Muscle of arm (tissue), 12 donors: ENCODE results near the gene TFDP2. TPM values are rescaled to one million over a fixed set of nuclear protein-coding genes. Genes with fewer than 3 reads are reported as not detected.
"Not testable (repeated sequence)": the region's sequence is repeated elsewhere in the genome, so short reads cannot be mapped to it uniquely, and the experiment has no call there.

Experiments
- DNase-seq: peaks from one replicate; pipeline ENCODE4 v3.0.0-alpha.2; 2013
- polyA plus RNA-seq, 12 donors: library from polyadenylated mRNA; unstranded; fragments of 120-200 nt; gene quantifications; one replicate each; pipeline ENCODE4 v1.2.1, GENCODE V29; 2013; ENCODE audit not compliant: insufficient read length in 12 of 12

TFDP2 gene
- polyA plus RNA-seq, 12 donors: 24.5 to 82.9 (median 44.4) TPM

- no peak for DNase-seq
Observed at GRCh38 chr3:142077859-142078500, 71.4 kb downstream of the TFDP2 start.

- DNase-seq: no peak
Observed at GRCh38 chr3:142077155-142077858, 72.0 kb downstream of the TFDP2 start.

DNA sequence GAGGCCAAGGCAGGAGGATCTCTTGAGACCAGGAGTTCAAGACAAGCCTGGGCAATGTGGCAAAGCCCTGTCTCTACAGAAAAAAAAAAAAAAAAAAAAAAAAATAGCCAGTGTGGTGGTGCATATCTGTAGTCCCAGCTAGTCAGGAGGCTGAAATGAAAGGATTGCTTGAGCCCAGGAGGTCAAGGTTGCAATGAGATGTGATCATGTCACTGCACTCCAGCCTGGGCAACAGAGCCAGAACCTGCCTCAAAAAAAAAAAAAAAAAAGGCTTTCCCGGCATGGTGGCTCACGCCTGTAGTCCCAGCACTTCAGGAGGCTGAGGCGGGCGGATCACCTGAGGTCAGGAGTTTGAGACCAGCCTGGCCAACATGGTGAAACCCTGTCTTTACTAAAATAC, 73.7 kb downstream of the TFDP2 start:
- not testable (repeated sequence) for DNase-seq

GRCh38 chr3:142072816-142073215, 76.5 kb downstream of the TFDP2 start:
- DNase-seq: no peak

GRCh38 chr3:142065932-142066331, 83.4 kb downstream of the TFDP2 start:
- no peak for DNase-seq

DNA sequence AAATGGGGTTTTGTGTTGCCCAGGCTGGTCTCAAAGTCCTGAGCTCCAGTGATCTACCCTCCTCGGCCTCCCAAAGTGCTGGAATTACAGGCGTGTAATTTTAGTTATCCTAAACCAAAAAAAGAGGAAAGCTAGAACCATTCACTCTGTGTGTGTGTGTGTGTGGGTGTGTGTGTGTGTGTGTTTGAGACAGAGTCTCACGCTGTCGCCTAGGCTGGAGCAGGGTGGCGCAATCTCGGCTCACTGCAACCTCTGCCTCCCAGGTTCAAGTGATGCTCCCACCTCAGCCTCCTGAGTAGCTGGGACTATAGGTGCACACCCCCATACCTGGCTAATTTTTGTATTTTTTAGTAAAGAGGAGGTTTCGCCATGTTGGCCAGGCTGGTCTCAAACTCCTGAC, 84.0 kb downstream of the TFDP2 start:
- DNase-seq: no peak

DNA sequence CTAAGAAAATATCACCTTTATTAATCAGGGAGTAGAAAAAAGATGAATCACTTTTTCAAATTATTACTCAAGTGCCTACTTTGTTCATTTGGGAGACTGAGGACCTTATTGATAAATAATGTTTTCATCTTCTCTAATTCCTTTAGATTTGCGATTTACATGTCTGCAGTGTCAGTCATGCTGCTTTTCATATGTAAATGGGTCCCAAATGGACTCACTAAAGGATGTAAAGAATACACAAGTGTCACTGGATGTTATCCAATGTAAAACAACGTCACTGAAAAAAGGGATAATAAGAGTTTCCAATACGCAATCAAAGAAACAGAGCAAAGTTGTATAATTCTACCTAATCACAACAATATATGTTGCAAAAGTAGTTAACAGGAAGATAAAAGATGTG, 84.9 kb downstream of the TFDP2 start:
- DNase-seq: no peak

- no peak for DNase-seq
Observed at GRCh38 chr3:142057331-142057725, 92.0 kb downstream of the TFDP2 start.

DNA sequence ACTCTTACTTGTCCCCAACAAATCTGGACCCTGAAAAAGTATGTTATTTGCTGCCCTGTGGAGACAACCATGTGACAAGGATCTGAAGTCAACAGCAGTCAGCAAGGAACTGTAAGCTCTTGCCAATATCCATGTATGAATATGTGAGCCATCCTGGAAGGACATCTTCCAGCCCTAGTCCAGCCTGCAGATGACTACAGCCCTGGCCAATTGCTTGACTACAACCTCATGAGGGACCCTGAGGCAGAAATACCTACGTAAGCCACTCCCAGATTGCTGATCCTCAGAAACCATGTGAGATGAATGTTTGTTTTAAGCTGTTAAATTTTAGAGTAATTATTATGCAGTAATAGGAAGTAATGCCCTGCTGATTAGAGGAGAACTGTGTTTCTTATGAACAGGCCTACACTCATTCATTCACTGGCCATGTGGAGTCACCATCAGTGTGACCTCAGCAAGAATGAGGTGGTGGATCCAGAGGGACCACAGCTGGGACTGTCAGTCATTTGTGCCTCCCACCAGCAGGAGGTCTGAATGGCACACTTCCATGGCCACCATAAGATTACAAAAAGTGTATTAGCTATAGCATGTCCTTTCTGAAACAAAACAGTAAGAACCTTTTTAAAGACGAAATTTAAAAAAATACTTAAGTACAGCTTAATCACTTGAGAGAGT, 92.6 kb downstream of the TFDP2 start:
- DNase-seq: peak; percentile 19

DNA sequence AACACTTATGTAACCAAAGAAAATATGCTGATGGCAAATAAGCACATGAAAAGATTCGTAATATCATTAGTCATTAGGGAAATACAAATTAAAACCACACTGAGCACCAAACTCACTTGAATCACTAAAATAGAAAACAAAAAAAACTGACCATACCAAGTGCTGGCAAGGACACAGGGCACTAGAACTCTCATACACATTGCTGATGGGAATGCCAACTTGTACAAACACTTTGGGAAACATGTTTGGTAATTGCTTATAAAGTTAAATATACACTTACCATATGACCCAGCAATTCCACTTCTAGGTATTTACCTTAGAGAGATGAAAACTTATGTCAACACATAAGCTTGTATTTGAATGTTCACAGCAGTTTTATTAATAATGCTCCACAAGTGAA, 95.5 kb downstream of the TFDP2 start:
- DNase-seq: no peak

DNA sequence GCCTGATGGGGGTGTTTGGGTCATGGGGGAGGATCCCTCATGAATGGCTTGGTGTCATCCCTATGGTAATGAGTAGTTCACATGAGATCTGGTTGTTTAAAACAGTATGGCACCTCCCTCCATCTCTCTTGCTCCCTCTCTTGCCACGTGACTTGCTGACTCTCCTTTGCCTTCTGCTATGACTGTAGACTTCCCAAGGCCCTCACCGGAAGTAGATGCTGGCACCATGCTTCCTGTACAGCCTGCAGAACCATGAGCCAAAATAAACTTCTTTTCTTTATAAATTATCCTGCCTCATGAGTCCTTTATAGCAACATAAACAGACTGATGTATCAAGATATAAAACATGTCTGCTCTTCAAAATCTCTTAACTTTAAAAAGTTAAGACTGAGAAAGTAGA, 96.1 kb downstream of the TFDP2 start:
- no peak for DNase-seq

GRCh38 chr3:142051351-142051750, 98.0 kb downstream of the TFDP2 start:
- no peak for DNase-seq

GRCh38 chr3:142047021-142047369, 102.3 kb downstream of the TFDP2 start:
- DNase-seq: no peak

- DNase-seq: no peak
Observed at GRCh38 chr3:142046320-142047020, 102.9 kb downstream of the TFDP2 start.

DNA sequence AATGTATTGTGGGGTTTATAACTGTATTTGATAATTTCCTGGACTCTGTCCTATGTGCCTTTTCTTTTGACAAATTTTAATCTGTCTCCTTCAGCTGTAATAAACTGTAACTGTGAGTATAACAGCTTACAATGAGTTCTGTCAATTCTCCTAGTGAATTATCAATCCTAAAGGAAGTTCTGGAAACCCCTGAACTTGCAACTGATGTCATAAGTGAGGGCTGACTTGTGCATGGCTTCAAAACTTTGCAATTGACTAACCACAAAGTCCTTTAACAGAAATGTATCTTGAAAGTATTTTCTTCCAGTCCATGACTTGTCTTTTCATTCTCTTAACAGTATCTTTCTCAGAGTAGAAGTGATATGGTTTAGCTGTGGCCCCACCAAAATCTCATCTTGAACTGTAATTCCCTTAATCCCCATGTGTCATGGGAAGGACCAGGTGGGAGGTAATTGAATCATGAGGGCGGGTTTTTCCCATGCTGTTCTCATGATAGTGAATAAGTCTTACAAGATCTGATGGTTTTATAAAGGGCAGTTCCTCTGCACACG, 108.3 kb downstream of the TFDP2 start:
- no peak for DNase-seq

DNA sequence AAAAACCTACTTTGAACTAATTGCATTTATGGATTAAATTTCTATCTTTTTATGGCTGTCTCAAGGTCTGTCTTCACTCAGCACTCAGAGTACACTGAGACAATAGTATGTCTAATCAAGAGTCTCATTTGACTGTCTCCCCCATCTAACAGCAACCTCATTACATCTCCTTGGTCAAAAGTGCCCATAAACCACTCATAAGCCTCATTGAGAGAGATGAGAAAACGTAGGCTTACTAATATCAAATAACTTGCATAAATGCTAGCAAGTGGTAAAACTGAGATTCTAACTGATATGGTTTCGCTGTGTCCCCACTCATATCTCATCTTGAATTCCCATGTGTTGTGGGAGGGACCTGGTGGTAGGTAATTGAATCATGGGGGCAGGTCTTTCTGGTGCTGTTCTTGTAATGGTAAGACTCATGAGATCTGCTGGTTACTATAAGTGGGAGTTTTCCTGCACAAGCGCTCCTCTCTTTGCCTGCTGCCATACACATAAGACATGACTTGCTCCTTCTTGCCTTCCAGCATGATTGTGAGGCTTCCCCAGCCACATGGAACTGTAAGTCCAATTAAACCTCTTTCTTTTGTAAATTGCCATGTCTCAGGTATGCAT, 113.9 kb downstream of the TFDP2 start:
- DNase-seq: no peak

GRCh38 chr3:142033292-142033691, 116.1 kb downstream of the TFDP2 start:
- no peak for DNase-seq

GRCh38 chr3:142031575-142031974, 117.8 kb downstream of the TFDP2 start:
- no peak for DNase-seq

DNA sequence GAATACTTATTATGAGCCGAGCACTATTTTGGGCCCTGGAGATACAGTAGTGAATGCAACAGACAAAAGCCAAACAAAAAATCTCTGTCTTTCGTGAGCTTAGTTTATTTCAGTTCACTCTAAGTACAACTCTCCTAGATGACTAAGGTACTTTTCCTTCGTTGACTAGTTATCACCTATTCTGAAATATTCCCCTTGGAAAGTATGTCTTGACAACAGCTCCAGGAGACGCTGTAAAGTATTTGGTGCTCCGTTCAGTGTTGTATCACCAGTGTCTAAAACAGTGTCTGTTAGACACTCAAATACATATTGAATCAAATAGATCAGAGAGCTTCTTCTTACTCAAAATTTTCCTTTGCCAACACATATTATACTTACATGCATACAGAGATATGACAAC, 119.6 kb downstream of the TFDP2 start:
- DNase-seq: no peak

DNA sequence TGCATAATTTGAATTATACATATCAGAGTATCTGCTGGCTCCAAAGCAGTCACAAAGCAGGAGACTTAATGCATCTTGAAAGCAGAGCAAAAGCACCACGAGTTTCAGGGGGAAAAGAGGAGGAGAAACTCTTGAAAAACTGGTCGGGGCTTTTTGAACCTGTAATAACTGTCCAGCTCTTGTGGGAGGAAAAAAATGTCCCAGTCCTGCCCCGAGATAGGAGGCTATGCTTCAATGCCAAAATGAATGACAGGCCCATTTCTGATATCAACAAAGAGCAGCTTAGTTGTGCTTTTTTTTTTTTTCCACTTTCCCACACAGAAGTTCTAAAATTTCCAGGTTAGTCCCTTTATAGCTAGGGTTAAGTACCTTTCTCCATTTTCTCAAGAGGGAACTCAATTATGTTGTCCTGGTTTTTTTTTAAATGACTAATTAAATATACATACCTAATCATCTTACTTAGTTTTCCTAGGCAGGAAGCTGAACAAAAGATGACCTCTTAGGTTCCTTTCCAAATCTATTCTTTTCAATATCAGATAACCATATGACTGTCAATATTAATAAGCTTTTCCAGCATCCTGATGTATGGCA, 120.2 kb downstream of the TFDP2 start:
- no peak for DNase-seq

DNA sequence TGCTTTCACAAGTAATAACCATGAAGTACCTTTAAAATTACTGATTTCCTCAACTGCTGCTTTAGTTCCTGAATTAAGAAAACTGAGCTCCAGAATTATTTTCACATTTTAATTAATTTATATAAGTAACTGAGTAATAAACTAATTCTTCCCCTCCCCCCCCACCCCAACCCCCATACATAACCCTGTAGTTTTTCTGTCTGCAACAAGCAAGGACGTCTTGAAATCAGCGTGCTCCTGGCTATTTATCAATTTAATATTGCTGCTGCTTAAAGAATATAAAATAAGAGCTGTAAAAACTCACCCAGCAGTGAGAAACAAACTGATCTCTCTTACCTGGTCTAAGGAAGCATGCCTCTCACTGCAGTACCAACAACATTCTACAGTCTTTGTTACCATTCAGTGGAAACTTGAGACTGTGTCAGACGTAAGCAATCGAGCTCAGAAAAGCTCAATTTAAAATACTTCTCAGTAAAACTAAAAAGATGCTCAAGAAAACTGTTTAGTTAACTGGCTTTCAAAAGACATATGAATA, 121.0 kb downstream of the TFDP2 start:
- DNase-seq: peak; percentile 73
